ENCODE results near the gene POLR1A.

DNA sequence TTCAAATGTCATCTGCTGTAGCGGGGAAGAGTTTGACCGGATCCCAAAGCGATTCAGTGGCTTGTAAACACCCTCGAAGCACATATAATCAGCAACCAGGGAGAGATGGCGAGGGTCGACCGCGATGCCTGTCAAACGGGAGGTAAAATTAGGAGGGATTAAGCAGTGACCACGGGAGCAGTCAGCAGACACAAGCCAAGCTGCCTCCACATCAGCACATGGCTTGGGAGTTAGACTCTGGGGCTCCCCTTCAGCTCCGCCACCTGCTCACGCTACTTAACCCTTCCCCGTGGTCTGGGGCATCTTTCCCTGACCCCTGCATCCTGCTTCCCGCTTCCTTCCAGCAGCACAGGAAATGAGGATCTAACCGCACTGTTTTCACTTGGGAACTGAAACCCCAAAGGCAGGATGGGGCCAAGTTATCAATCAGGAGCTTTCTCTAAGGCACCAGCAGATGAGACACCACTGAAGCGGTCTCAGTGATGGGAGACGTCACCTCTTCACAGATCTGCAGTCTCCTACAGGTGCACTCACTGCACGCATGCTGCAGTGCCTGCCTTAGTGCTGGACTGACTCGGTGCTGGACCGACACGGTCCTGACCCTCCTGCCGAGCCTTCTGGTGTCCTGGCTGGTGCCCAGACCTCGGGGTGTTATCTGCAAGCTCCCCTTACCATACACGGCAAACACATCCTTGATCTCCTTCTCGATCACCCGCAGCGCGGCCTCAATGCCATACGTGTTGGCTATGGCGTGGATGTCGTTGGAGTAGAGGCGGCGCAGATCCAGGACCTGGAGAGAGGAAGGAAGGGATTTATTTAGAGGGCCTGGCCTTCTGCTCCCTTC lies 77.5 kb downstream of the POLR1A start:
- TF ChIP-seq CTCF (IDR thresholded peaks at IDR 0.05; ENCODE audit: extremely low read depth in 1 of 2, insufficient read depth in 1 of 2, low read depth in 1 of 2, low read length in 2 of 2) (no peak), POLR2A (IDR thresholded peaks at IDR 0.05; ENCODE audit: low read depth, low read length) (no peak), POLR2AphosphoS5 (IDR thresholded peaks at IDR 0.05; ENCODE audit: insufficient read depth, low read depth, low read length) (no peak)

Measured in endothelial cell of umbilical vein (primary cell).